Neural cell (in vitro differentiated cells): Measurements from ENCODE around the gene DHRS12. TPM values are rescaled to one million over a fixed set of nuclear protein-coding genes. Genes with fewer than 3 reads are reported as not detected.

Experiments
- H2AFZ ChIP-seq: fragments of 200-600, 300-800 bp; sonication (generic), shearing (Covaris generic); 2 replicates; pipeline ENCODE4 v1.6.0; 2014; ENCODE audit warnings: low read depth, mild to moderate bottlenecking, antibody characterized with exemption, low read length, moderate library complexity
- H3F3A ChIP-seq: fragments of 200-600 bp; shearing (Covaris generic); 2 replicates; pipeline ENCODE4 v1.6.1; 2016; ENCODE audit warnings: mild to moderate bottlenecking, moderate library complexity, mixed read lengths, antibody characterized with exemption, low read length; ENCODE audit not compliant: insufficient read depth, poor library complexity, severe bottlenecking
- H3K27ac ChIP-seq: fragments of 200-600, 300-800 bp; sonication (generic), shearing (Covaris generic); 2 replicates; pipeline ENCODE4 v1.5.1; 2014; ENCODE audit warnings: mild to moderate bottlenecking, low read length, moderate library complexity
- H3K27me3 ChIP-seq: fragments of 300-800, 200-600 bp; sonication (generic), shearing (Covaris generic); 2 replicates; pipeline ENCODE4 v1.6.0; 2014; ENCODE audit warnings: mild to moderate bottlenecking, low read depth, low read length, moderate library complexity; ENCODE audit not compliant: insufficient read depth
- H3K36me3 ChIP-seq: fragments of 300-800, 200-600 bp; sonication (generic), shearing (Covaris generic); 2 replicates; pipeline ENCODE4 v1.5.1; 2014; ENCODE audit warnings: mild to moderate bottlenecking, antibody characterized with exemption, low read length, moderate library complexity; ENCODE audit not compliant: insufficient read depth
- H3K4me2 ChIP-seq: fragments of 300-800, 200-600 bp; sonication (generic), shearing (Covaris generic); 2 replicates; pipeline ENCODE4 v1.6.0; 2014; ENCODE audit warnings: mild to moderate bottlenecking, low read length
- H3K4me3 ChIP-seq: fragments of 300-800, 200-600 bp; sonication (generic), shearing (Covaris generic); 2 replicates; pipeline ENCODE4 v1.5.1; 2014; ENCODE audit warnings: mild to moderate bottlenecking, low read length, moderate library complexity
- H3K79me2 ChIP-seq: fragments of 200-600 bp; shearing (Covaris generic); replicated peaks from 2 replicates; pipeline ENCODE4 v1.6.0; 2014; ENCODE audit warnings: mild to moderate bottlenecking, low read length, moderate library complexity; ENCODE audit not compliant: insufficient read depth
- H3K9ac ChIP-seq: fragments of 300-800, 200-600 bp; sonication (generic), shearing (Covaris generic); 2 replicates; pipeline ENCODE4 v1.6.1; 2016; ENCODE audit warnings: mild to moderate bottlenecking, low read length, mixed read lengths
- H3K9me2 ChIP-seq: fragments of 200-600 bp; shearing (Covaris generic); 2 replicates; pipeline ENCODE4 v1.6.1; 2016; ENCODE audit warnings: mild to moderate bottlenecking, low read length, mixed read lengths; ENCODE audit not compliant: insufficient read depth
- H3K9me3 ChIP-seq: fragments of 200-600, 300-800 bp; sonication (generic), shearing (Covaris generic); 2 replicates; pipeline ENCODE4 v1.6.1; 2016; ENCODE audit warnings: mild to moderate bottlenecking, mixed run types, low read length, moderate library complexity, mixed read lengths
- H4K20me1 ChIP-seq: fragments of 200-600 bp; shearing (Covaris generic); 2 replicates; pipeline ENCODE4 v1.6.1; 2016; ENCODE audit warnings: mild to moderate bottlenecking, mixed run types; ENCODE audit not compliant: insufficient read depth
- EP300 ChIP-seq: fragments of 450-650 bp; conservative IDR thresholded peaks from 2 replicates; pipeline ENCODE4 v1.6.1; 2014; ENCODE audit warnings: antibody characterized with exemption, mild to moderate bottlenecking, moderate library complexity; ENCODE audit not compliant: poor library complexity, severe bottlenecking
- EZH2 ChIP-seq: fragments of 200-600, 300-800 bp; shearing (Covaris generic), sonication (generic); IDR thresholded peaks from 2 replicates; pipeline ENCODE4 v1.6.1; 2014; ENCODE audit warnings: antibody characterized with exemption, low read length, borderline replicate concordance, mild to moderate bottlenecking; ENCODE audit not compliant: insufficient read depth, poor library complexity, severe bottlenecking
- MXI1 ChIP-seq: fragments of 450-650 bp; conservative IDR thresholded peaks from 2 replicates; pipeline ENCODE4 v1.6.1; 2014; ENCODE audit warnings: antibody characterized with exemption, mild to moderate bottlenecking; ENCODE audit not compliant: poor library complexity, severe bottlenecking
- POLR2AphosphoS5 ChIP-seq: IDR thresholded peaks from 2 replicates; pipeline ENCODE4 v1.6.1; 2012
- RAD21 ChIP-seq: fragments of 450-650 bp; conservative IDR thresholded peaks from 2 replicates; pipeline ENCODE4 v1.6.1; 2014; ENCODE audit warnings: antibody characterized with exemption, mild to moderate bottlenecking, moderate library complexity
- REST ChIP-seq: IDR thresholded peaks from 2 replicates; pipeline ENCODE4 v1.6.1; 2012; ENCODE audit warnings: borderline replicate concordance
- SMC3 ChIP-seq: fragments of 450-650 bp; conservative IDR thresholded peaks from 2 replicates; pipeline ENCODE4 v1.6.1; 2014; ENCODE audit warnings: antibody characterized with exemption, mild to moderate bottlenecking, moderate library complexity; ENCODE audit not compliant: poor library complexity
- TAF1 ChIP-seq: IDR thresholded peaks from 2 replicates; pipeline ENCODE4 v1.6.1; 2012; ENCODE audit warnings: low read depth
- polyA plus RNA-seq: library from polyadenylated mRNA; depleted of rRNA; stranded (reverse); fragments of >200 nt; gene quantifications from 2 replicates; pipeline ENCODE4 v1.2.3, GENCODE V29; 2014
- TF ChIP-seq, protein P1 (sequence below): fragments of 450-650 bp; IDR thresholded peaks from 2 replicates; pipeline ENCODE4 v1.5.1; 2014; ENCODE audit warnings: antibody characterized with exemption, mild to moderate bottlenecking, moderate library complexity; ENCODE audit not compliant: poor library complexity, severe bottlenecking

The DHRS12 gene
- polyA plus RNA-seq, 1 donor from 2014 or later: 4.4 TPM

DNA sequence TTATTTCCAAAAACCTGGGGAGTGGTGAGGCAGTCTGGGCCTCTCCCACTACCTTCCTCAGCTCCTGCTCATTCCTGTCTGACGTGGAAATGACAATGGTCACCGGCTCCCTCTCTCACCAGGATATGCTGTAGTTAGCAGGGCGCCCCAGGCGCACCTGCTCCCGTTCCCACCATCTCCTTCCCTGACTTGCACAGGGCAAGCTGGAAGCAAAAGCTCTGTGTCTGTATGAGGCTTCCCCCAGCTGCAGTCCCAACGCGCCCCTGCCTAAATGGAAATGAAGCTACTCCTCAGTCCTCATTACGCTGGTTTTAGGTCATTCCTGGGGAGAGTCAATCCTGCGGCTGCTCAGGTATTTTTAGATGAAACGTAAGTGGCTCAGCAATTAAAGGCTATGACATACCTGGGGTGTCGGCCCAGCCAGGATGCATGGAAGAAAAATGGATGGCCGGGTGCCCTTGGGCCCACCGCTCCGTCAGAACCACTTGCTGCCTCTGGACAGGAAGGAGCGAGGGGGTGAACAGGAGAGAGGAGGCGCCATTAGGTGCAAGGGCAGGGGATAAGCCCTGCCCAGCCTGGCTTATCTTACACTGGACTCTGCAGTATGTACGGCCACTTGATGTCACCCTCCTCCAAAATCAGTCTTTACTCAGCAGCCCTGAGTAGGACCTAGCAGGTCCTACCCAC is 32.4 kb downstream of the DHRS12 start:
- H4K20me1 ChIP-seq: no peaks in the 10 kb centered on the region
- no peaks in the 10 kb centered on the region for H3K79me2 ChIP-seq
- H3K4me2 ChIP-seq: no peak overlapping the region
- H2AFZ ChIP-seq: no peak overlapping the region
- no peak overlapping the region for H3K27ac ChIP-seq
- H3K9me2 ChIP-seq: no peaks in the 10 kb centered on the region
- H3K36me3 ChIP-seq: no peaks in the 10 kb centered on the region
- no peak overlapping the region for H3K9ac ChIP-seq
- no peaks in the 10 kb centered on the region for H3K9me3 ChIP-seq
- no peaks in the 10 kb centered on the region for H3F3A ChIP-seq
- TF ChIP-seq REST: no peak
- TF ChIP-seq TAF1: no peak
- no peak for TF ChIP-seq RAD21
- no peak for TF ChIP-seq POLR2AphosphoS5
- TF ChIP-seq, protein P1, sequence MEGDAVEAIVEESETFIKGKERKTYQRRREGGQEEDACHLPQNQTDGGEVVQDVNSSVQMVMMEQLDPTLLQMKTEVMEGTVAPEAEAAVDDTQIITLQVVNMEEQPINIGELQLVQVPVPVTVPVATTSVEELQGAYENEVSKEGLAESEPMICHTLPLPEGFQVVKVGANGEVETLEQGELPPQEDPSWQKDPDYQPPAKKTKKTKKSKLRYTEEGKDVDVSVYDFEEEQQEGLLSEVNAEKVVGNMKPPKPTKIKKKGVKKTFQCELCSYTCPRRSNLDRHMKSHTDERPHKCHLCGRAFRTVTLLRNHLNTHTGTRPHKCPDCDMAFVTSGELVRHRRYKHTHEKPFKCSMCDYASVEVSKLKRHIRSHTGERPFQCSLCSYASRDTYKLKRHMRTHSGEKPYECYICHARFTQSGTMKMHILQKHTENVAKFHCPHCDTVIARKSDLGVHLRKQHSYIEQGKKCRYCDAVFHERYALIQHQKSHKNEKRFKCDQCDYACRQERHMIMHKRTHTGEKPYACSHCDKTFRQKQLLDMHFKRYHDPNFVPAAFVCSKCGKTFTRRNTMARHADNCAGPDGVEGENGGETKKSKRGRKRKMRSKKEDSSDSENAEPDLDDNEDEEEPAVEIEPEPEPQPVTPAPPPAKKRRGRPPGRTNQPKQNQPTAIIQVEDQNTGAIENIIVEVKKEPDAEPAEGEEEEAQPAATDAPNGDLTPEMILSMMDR: no peak
- no peak for TF ChIP-seq SMC3
- no peak for TF ChIP-seq EP300
- TF ChIP-seq EZH2: no peak
- no peak for TF ChIP-seq MXI1
- H3K4me3 ChIP-seq: no peak overlapping the region
- no peaks in the 10 kb centered on the region for H3K27me3 ChIP-seq

DNA sequence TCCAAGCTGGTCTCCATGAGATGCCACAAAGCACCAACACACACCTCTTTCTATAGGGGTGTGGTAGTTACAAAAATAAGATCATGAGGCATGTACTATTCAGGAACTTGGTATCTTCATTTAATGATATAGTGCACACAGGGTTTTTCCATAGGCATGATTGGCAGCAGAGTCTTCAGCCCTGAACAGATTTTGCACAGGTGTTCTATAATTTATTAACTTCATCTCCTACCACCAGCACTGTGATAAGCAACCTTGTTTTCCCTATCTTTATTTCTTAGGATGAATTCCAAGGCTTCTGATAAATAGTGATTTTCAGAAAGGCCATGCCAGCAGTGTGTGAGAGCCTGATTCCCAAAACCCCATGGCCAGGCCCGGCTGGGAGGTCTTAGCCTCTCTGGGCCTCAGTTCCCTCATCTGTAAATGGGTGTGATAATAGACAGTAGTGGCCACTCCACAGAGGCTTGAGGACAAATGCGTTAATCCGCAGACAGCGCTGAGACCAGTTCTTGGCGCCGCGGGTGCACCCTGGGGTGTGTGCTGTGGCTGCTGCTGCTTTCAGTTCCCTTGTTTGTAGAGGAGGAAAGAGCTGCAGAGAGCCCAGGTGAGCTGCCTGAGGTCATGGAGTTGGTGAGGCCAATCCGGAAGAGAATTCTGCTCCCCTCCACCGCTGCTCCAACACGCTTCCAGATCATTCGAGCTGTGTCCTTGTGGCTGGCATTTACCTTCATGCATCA is 33.1 kb downstream of the DHRS12 start:
- H3K9ac ChIP-seq: no peak overlapping the region
- H3K27ac ChIP-seq: no peak overlapping the region
- H3F3A ChIP-seq: no peaks in the 10 kb centered on the region
- H3K4me2 ChIP-seq: no peak overlapping the region
- no peaks in the 10 kb centered on the region for H3K9me2 ChIP-seq
- H3K79me2 ChIP-seq: no peaks in the 10 kb centered on the region
- H3K27me3 ChIP-seq: no peaks in the 10 kb centered on the region
- H3K36me3 ChIP-seq: no peaks in the 10 kb centered on the region
- no peak for TF ChIP-seq EZH2
- TF ChIP-seq EP300: no peak
- TF ChIP-seq RAD21: no peak
- TF ChIP-seq, protein P1: no peak
- no peak for TF ChIP-seq MXI1
- no peak for TF ChIP-seq TAF1
- no peak for TF ChIP-seq SMC3
- no peak for TF ChIP-seq REST
- TF ChIP-seq POLR2AphosphoS5: no peak
- H4K20me1 ChIP-seq: no peaks in the 10 kb centered on the region
- no peak overlapping the region for H3K4me3 ChIP-seq
- no peaks in the 10 kb centered on the region for H3K9me3 ChIP-seq
- no peak overlapping the region for H2AFZ ChIP-seq
